HTERT RPE-1 (cell line): ENCODE data around the gene C3orf20.

ENCODE experiments used
- in situ Hi-C: fragments of 300-500 bp; cut with MboI; formaldehyde crosslinking; loops from 4 replicates; pipeline ENCODE4 v1.14.3; 2020; ENCODE audit warnings: low sequenced_read_pairs

Gene C3orf20

DNA sequence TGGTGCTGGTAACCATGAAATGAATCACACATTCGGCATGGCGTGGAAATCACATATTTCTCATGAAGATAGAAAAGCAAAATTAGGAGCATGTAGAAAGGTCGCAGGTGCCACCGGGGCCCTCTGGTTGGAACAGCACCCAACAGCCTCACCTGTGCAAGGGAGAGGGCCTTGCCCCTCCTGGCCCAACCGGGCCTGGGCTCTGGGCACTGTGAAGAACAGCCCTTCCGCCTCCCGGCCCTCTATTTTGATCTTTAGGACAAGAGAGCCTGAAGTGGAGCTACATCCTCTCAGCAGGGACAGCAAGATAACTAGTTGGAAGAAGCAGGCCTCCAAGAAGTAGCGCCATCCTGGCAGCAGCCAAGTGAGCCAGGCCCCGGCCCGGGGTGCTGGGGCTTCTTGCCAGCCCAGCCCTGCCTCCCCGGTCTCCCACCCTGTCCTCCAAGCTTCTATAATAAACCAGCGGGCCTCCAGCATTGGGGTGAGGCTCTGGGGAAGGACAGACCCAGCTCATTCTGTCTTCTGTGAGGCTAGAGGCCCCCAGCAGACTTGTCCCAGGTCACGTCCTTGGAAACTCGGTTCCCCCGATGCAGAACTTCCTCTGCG, 97.7 kb downstream of the C3orf20 start:
- in situ Hi-C loops = no loop called here

DNA sequence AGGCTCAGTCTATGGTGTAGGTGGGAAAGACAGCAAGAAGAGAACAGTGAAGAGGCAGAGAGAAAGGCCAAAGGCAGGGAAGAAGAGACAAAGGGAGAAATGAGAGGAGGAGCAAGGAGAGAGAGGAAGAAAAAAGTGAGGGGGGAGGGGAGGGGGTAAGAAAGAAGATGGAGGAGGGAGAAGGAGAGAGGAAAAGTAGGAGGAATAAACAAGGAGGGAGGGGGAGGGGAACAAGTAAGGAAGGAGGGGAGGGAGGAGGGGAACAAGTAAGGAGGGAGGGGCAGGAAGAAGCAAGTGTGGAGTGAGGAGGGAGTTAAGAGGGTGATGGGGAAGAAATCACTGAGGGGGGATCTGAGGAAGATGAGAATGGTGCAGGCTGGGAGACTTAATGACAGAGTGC, 98.3 kb downstream of the C3orf20 start:
- in situ Hi-C loops = no loop called here

DNA sequence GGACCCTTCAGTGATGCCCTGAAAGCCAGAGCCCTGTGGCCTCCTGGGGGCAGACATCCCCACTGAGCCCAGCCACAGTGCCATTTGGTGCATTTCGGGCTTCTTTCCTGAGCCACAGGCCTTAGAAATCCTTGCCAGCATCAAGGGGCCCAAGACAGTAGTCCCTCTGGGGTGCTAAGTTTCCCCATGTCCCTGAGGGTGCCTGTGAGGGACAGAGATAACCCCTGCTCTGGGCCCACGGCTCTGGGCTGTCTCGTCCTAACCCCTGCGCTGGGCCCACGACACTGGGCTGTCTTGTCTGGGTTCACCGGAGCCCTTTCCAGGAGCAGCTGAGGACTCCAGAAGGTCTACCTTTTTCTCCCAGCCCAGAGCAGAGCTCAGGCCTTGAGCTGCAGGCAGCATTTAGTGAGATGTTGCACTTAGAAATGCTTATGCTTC, 98.8 kb downstream of the C3orf20 start:
- in situ Hi-C loops = no loop called here

DNA sequence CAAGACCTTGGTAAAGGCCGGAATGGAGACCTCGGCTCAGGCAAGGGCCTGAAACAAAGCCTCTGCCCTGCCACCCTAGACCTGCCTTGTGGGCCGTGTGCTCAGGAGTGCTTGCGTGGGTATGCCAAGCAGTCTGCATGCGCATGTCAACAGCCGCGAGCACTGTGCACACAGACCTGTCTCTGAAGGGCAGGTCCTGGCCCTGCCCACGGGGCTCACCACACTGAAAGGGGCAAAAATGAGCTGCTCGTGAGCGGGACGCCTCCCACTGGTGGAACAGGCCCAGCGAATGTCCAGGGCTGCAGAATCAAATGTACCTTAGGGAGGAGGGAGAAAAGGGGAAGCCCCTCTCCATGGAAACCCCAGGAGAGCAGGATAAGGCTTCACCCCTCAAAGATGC, 99.5 kb downstream of the C3orf20 start:
- in situ Hi-C loops = no loop called here

DNA sequence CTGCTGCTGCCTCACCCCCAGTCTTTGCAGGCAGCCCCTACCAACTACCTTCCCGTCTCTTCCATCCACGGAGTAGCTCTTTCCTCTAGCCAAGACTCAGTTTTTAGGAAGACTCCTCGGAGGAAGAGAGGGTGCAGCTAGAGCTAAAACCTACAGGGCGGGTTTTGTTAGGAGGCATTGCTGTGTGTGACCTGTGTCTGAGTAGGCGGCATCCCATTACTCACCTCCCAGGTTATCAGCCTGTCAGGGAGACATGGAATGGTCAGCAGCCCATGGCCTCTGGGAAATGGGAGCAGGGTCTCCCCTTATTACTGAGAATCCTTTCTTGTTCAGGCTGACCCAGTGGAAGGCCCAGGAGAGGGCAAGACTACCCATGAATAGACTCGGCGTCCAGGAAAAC, 100.1 kb downstream of the C3orf20 start:
- in situ Hi-C loops = no loop called here

DNA sequence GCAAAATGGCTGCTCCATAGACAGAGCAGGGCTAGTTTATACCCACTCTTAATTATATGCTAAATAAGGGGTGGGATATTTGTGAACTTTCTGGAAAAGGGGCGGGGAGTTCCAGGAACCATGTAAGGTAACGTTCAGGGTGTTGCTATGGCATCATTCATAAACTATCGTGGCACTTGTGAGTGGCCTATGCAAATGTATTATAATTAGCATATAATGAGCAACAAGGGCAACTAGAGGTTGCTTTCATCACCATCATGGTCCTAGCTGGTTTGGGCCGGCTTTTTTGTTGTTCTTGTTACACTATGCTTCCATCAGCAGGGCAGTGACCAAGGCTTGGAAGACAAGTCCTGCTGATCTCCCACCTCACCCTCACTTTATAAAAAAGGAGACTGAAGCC, 100.6 kb downstream of the C3orf20 start:
- in situ Hi-C loops = no loop called here

DNA sequence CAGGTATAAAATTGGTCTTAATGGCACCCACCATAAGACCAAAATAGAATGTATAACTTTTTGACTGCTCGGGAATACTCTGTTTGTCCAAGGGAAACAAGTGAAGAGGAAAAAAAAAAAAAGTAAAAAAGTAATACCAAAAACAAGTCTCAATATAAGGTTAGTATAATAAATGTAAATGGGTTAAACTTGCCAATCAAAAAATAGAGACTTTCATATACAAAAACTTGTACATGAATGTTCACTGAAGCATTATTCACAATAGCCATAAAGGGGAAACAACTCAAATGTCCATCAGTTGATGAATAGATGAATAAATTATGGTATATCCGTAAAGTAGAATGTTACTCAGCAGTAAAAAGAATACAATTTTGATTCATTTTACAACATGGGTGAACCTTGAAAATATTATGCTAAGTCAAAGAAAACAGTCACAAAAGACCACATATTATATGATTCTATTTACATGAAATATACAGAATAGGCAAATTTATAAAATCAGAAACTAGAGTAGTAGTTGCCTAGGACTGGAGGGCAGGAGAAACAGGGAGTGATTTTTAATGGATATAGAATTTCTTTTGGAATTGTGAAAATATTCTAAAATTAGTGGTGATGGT, 104.2 kb downstream of the C3orf20 start:
- in situ Hi-C loops = no loop called here

DNA sequence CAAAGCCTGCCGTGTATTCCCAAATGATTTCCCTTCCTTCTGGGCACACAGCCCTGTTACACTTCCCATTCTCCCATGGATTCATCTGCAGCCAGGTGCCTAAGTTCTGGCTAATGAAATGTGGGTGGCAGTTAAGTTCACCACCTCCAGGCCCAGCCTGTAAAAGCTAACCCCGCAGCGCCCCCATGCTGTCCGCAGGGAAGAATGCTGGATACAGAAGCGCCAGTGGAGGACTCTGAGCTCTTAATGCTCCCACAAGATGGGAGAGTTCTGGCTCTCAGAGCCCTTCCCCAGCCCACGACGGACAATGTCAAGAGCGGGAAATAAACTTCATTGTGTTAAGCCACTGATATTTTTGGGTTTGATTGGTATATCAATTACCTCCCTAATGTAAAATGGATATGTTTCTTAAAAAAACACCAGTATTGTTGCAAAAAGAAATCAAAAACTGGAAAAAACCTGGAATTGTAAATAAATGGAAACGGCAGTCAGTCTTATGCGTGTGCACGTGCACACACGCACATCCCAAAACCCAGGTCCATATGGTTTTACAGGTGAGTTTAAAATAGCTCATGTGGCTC, 106.1 kb downstream of the C3orf20 start:
- in situ Hi-C loops = no loop called here

DNA sequence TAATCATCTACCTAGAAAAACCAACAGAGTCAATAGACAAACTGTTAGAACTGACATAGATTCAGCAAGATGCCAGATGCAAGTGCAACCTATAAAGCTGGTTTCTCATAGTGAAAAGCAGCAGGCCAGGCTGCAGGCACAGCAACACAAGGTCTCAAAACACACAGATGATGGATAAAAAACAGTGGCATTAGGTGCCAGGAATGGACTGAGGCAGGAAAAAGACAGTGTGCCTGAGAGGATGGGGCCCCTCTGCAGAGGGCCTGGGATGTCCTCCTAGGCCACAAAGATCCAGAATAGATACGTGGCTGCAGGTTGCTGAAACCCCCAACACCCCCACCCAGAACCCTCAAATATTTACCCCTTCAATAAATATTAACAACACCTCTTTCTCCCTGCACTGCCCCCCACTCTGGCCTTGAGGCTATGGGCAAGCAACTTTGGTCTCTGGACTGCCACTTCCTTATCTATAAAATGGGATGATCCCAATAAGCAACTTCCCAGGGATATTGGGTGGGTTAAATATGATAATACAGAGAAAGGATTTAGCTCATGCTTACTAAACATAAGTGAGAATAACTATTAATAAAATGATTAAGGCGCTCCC, 108.6 kb downstream of the C3orf20 start:
- in situ Hi-C loops = no loop called here

DNA sequence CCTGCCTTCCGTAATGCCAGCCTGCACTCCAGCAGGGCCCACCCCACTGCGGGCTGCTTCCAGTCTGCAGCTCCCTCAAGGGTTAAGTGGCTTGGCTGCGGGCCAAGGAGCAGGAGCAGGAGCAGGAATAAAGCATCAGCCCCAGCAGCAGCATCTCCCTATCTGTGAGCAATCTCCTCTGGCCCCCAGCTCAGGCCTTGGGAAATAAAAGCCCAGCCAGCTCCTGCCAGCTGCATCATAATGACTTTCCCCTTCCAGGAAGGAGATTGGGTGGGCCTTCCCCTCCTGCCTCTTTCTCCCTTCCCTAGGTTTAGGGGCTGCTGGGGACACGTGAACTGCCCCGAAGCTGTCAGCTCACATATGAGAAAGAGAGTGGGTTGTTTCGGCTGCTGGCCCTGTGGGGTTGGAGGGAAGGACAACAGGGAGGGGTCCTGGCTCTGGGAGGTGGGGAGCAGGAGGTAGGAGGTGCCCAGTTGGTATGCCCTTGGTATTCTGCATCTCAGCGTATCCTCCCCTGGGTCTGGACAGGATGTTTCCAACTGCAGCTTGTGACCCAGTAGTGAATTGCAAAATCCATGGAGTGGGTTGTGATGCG, 109.2 kb downstream of the C3orf20 start:
- in situ Hi-C loops = no loop called here

DNA sequence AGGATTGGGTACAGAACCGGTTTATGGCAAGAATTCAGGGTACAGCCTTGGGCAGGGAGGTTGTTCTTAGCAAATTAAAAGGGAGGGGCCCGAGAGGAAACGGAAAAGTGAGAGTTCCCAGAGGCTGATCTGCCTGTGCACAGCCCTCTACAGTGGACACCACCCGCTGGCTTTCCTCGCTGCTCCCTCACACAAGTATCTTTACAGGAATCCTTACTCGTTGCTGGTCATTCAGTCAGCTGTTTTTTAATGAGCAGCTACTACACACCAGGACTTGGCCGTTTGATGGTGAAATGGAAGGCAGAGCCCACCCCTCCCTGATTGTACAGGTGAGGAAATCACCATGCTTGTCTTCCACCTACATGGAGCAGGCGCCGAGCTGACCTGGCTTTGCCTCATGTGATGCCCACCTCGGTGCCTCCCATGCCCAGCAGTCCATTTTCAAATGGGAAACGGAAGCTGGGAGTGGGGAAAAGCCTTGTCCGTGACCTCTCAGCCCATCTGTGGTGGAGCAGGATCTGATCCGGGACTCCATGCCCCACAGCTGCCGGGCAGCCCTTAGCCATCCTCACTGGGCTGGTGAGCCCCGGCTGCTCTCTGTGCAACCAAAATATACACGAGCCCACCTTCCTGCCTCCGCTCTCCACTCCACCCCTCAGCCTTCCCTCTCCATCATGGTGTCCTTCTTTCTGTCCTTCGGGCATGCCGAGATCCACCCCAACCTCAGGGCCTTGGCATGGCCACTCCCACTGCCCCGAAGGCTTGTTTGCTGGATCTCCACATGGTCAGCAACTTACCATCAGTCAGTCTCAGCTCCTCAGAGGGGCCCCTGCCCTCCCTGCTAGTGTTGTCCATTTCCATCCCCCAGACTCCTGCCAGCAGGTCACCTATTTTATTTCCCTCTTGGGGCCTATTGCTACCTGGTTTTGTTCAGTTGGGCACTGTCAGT, 110.5 kb downstream of the C3orf20 start:
- in situ Hi-C loops = no loop called here

DNA sequence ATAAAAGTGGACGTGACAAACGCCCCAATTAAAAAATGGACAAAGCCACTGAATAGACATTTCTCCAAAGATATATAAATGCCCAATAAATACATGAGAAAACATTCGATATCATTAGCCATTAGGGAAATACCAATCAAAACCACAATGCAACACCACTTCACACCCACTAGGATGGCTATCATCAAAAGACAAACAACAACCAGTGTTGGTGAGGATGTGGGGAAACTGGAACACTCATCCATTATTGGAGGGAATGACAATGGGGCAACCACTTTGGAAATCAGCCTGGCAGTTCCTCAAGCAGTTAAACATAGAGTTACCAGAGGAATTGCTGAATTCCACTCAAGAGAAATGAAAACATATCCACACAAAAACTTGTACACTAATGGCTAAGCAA, 111.4 kb downstream of the C3orf20 start:
- in situ Hi-C loops = no loop called here

DNA sequence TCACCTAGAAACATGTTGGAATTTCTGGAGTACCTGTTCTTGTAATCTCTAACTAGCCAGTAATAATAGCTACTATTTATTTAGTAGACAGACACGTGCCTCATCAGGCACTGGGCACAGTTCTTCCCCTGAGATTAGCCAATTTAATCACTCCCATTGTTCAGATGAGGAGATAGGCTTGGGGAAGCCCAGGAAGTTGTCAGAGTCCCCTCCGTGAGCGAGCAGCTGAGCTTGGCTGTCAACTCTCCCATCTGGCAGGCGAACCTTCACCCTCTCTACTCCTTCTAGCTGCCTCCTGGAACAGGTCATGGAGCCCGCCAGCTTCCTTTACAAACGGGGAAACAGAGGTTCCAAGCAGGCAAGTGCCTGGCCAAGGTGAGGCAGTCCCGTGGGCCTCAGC, 112.7 kb downstream of the C3orf20 start:
- in situ Hi-C loops = no loop called here

DNA sequence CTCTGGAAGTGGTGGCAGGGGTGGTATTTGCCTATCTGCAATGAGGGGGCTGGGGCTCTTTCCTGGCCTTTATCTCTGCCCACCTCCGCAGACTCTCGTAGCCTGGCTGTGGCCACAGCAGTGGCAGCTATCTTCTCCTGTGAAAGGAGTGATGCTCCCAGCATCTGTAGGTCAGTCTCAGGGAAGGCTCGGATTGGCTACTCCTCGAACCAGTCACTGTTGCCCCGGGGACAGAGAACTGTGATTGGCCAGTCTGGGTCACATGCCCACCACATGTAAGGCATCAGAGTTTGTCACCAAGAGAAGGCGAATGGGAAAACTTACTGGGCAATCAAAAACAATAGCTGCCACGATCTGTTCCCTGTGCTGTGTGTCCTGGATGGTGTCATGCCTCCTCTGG, 113.7 kb downstream of the C3orf20 start:
- in situ Hi-C loops = no loop called here

DNA sequence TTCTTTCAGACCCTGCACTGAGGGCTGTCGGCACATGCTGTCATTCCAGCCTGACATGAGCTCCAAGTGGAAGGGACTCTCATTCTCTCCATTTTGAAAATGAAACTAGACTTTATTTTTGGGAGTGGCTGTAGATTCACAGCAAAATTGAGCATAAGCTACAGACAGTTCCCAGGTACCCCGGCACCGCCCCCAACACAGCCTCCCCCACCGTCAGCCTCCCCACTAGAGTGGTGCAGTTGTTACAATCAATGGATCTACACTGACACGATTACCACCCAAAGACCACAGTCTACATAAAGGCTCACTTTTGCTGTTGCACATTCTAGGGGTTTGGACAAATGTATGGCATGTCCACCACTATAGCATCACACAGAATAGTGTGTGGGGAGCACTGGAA, 114.3 kb downstream of the C3orf20 start:
- in situ Hi-C loops = no loop called here

DNA sequence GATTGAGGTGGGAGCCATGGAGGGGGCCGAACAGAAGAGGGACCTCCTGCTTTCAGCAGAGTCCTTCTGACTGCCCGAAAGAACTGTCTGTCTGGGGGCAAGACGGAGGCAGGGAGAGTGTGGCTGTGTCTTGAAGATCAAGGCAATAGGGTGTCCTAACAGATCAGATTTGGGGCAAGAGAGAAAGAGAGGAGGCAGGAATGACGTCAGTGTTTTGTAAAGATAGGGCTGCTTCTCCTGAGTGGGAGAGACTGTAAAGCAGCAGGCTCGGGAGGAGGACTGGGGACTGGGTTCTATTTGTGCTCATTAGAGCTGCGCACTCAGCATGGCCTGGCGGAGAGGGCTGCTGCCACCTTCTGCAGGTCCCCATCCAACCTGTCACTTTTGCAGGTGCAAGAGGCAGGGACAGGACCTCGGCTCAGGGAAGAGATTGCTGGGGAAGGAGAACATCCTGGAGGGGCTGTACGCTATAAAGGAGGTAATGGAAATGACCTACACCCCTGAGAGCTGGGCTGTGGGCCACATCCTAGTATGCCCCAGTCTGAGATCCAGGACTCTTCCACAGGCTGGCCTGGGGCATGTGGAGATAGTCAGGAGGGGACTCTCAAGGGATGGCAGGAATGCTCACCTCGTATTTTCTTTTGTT, 114.8 kb downstream of the C3orf20 start:
- in situ Hi-C loops = no loop called here

DNA sequence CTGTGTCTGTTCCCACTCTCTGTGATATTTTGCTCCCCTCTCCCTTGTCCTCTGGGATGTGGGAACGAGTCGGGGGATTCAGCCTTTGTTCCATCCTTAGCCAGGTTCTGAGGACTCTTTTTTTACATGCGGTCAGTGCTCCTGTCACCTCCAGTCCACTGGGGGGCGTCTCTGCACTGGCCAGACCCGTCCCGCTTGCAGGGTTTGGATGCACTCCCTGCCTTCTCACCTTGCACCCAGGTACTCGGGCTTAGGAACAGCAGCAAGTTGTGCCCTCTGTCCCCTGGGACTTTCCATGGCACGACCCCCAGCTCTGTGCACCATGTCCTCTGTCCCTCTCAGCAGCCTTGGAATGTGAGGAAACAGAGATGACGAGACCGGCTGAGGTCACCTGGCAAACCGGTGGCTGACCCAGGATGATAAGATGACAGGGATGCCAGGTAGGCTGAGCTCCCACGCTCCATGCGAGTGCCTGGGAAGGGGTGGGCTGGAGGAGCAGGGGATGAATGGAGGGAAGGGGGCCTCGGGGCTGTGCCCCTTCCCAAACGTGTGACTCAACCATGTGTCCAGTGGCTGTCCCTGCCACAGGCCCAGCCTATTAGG, 116.5 kb downstream of the C3orf20 start:
- in situ Hi-C loops = no loop called here

DNA sequence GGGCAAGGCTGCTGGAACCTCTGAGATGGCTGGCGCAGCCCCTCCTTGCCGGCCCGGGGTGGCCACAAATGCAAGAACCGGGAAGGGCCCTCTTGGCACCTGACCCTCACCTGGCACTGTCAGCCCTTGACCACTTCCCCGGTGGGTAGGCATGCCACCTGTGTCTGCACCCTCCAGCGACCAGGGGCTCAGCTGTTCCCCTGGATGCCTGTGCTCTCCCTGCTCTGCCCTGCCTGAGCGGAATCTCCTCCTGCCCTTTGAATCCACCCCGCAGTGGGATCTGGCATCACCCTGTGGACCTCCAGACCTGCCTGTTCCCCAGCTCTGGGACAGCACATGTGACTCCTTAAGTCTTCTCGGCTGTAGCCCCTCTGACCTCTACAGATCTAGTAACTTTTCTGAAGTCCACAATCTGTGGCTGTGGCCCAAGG, 117.8 kb downstream of the C3orf20 start:
- in situ Hi-C loops = no loop called here

DNA sequence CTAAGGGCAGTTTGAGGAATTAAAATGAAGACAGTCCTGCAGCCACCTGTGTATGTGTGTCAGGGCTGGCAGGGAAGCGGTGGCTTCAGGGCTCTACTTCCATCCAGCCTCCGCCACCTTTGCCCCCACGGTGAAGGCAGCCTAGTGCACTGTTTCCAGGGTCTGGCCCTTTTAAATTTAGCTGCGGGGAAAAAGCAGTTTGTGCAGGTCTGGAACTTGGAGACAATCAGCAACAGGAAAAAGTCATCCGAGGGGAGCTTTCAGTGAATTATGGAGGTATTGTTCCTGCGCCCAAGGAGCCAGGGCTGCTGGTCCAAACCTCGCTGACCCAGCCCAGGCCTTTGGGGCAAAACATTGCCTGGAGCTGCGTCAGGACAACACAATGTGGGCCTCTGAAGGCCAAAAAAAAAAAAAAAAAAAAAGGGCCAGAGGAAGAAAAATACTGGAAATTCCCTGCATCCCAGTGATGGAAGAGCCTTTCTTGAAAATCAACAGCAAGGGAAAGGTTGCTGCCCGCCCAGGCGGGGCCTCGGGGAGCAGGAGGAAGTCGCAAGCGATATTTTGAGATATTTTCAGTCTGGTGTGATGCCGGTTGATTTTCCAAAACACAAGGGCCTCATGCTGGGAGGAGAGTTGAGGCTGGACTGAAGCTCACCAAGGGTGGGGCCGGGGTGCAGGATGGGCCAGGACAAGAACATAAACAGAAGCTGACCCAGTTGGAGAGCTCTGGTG, 118.4 kb downstream of the C3orf20 start:
- in situ Hi-C loops = no loop called here
